HCT116 (cell line): ENCODE measurements around the gene OSBPL8. TPM values are rescaled to one million over a fixed set of nuclear protein-coding genes. Genes with fewer than 3 reads are reported as not detected.

Source experiments
- ATAC-seq: fragments of 200-7000 bp; cut with Tn5 transposase; 2 replicates; pipeline ENCODE4 v1.9.1; 2020; ENCODE audit warnings: mild to moderate bottlenecking, moderate library complexity
- BruUV-seq: library from RNA; stranded (reverse); fragments of 400-500 nt; replicated peaks from 2 replicates; lab custom pipeline; 2021; lab: Mats Ljungman, UMichigan
- CTCF ChIA-PET: fragments of 300-600 bp; sonication (Branson Sonifier 250); formaldehyde crosslinking; loops from one replicate; lab custom pipeline; 2021; ENCODE audit warnings: antibody characterized with exemption; lab: Charles Lee
- POLR2A ChIA-PET: fragments of 300-600, 350-600 bp; sonication (Branson Sonifier 250); formaldehyde crosslinking; loops from one replicate; lab custom pipeline; 2021; ENCODE audit warnings: antibody characterized with exemption; lab: Charles Lee
- RAD21 ChIA-PET, 2 experiments: fragments of 300-600 bp; sonication (Branson Sonifier 250); formaldehyde crosslinking; loops; one replicate each; lab custom pipeline; 2023; ENCODE audit warnings: low total read pairs in 2 of 2; ENCODE audit not compliant: uncharacterized antibody in 2 of 2, unreplicated experiment in 2 of 2, low non-redundant PET in 1 of 2; lab: Charles Lee
- DNase-seq: peaks from one replicate; pipeline ENCODE4 v3.0.0-alpha.2; 2010; ENCODE audit warnings: low read depth, low spot score
- H2AFZ ChIP-seq: fragments of 200-600 bp; shearing (Covaris generic), sonication (generic); 2 replicates; pipeline ENCODE4 v1.6.1; 2017; ENCODE audit warnings: low read depth, mixed run types, mixed read lengths, antibody characterized with exemption, low read length; ENCODE audit not compliant: poor library complexity, severe bottlenecking
- H3K27ac ChIP-seq: 2 replicates; pipeline ENCODE4 v1.5.1; 2012; ENCODE audit warnings: low read depth, low read length
- H3K27me3 ChIP-seq: fragments of 200-600 bp; sonication (generic); 2 replicates; pipeline ENCODE4 v1.6.1; 2016; ENCODE audit warnings: mixed run types, low read length, mixed read lengths; ENCODE audit not compliant: insufficient read depth
- H3K36me3 ChIP-seq, 2 experiments: fragments of 200-500 bp in 1 of 2; fragments of 200-600 bp in 1 of 2; sonication (Bioruptor generic) in 1 of 2; sonication (generic) in 1 of 2; 2 replicates each; pipeline versions ENCODE4 v1.5.1 to v1.6.1; 2014 to 2016; ENCODE audit warnings: low read length in 2 of 2, inconsistent platforms in 1 of 2, mixed read lengths in 1 of 2, mixed run types in 1 of 2; ENCODE audit not compliant: insufficient read depth in 2 of 2, control insufficient read depth in 1 of 2
- H3K4me1 ChIP-seq, 2 experiments: fragments of 200-600 bp in 1 of 2; sonication (generic) in 1 of 2; 2 replicates each; pipeline versions ENCODE4 v1.5.1 to v1.6.1; 2012 to 2017; ENCODE audit warnings: low read length in 2 of 2, inconsistent platforms in 1 of 2, mild to moderate bottlenecking in 1 of 2, mixed read lengths in 1 of 2, mixed run types in 1 of 2, moderate library complexity in 1 of 2; ENCODE audit not compliant: insufficient read depth in 2 of 2, control insufficient read depth in 1 of 2
- H3K4me2 ChIP-seq: fragments of 200-600 bp; sonication (generic); 2 replicates; pipeline ENCODE4 v1.6.1; 2017; ENCODE audit warnings: mixed run types, low read length, mixed read lengths
- H3K4me3 ChIP-seq, 2 experiments: fragments of 200-600 bp in 1 of 2; sonication (generic) in 1 of 2; replicated peaks in 1 of 2; 2 replicates each; pipeline ENCODE4 v1.5.1; 2011 to 2016; ENCODE audit warnings: low read length in 2 of 2, control low read depth in 1 of 2, low read depth in 1 of 2, mild to moderate bottlenecking in 1 of 2, mixed read lengths in 1 of 2, mixed run types in 1 of 2
- H3K79me2 ChIP-seq: fragments of 200-600 bp; sonication (generic); 2 replicates; pipeline ENCODE4 v1.6.1; 2017; ENCODE audit warnings: mild to moderate bottlenecking, mixed run types, low read length, moderate library complexity, mixed read lengths; ENCODE audit not compliant: insufficient read depth
- H3K9ac ChIP-seq: fragments of 200-600 bp; sonication (generic); 2 replicates; pipeline ENCODE4 v1.6.1; 2016; ENCODE audit warnings: low read length, mixed read lengths
- H3K9me2 ChIP-seq: fragments of 200-600 bp; sonication (generic), shearing (Covaris generic); 2 replicates; pipeline ENCODE4 v1.6.1; 2017; ENCODE audit warnings: mixed run types, mild to moderate bottlenecking, moderate library complexity; ENCODE audit not compliant: insufficient read depth
- H3K9me3 ChIP-seq, 2 experiments: fragments of 200-500 bp in 1 of 2; fragments of 200-600 bp in 1 of 2; sonication (Bioruptor generic) in 1 of 2; sonication (generic) in 1 of 2; 2 replicates each; pipeline ENCODE4 v1.6.1; 2014 to 2017; ENCODE audit warnings: low read length in 2 of 2, mixed read lengths in 2 of 2, inconsistent platforms in 1 of 2, low read depth in 1 of 2, mild to moderate bottlenecking in 1 of 2, mixed run types in 1 of 2, moderate library complexity in 1 of 2; ENCODE audit not compliant: control insufficient read depth in 1 of 2, insufficient read depth in 1 of 2
- H4K20me1 ChIP-seq: fragments of 200-600 bp; sonication (generic), shearing (Covaris generic); 2 replicates; pipeline ENCODE4 v1.6.1; 2017; ENCODE audit warnings: mixed run types, mild to moderate bottlenecking, moderate library complexity; ENCODE audit not compliant: insufficient read depth
- CBX3 ChIP-seq: IDR thresholded peaks from 2 replicates; pipeline ENCODE4 v1.6.1; 2012; ENCODE audit warnings: low read depth
- CEBPB ChIP-seq: IDR thresholded peaks from 2 replicates; pipeline ENCODE4 v1.6.1; 2012; ENCODE audit warnings: low read depth
- EGR1 ChIP-seq: IDR thresholded peaks from 2 replicates; pipeline ENCODE4 v1.6.1; 2012; ENCODE audit warnings: low read depth
- ELF1 ChIP-seq: IDR thresholded peaks from 2 replicates; pipeline ENCODE4 v1.6.1; 2012; ENCODE audit warnings: low read depth, borderline replicate concordance
- EZH2 ChIP-seq: fragments of 200-600 bp; sonication (generic); IDR thresholded peaks from 2 replicates; pipeline ENCODE4 v1.6.1; 2017; ENCODE audit warnings: antibody characterized with exemption, mixed run types
- EZH2phosphoT487 ChIP-seq: fragments of 200-600 bp; IDR thresholded peaks from 2 replicates; pipeline ENCODE4 v1.6.1; 2018; ENCODE audit warnings: antibody characterized with exemption, borderline replicate concordance
- FOSL1 ChIP-seq: IDR thresholded peaks from 2 replicates; pipeline ENCODE4 v1.6.1; 2012; ENCODE audit warnings: low read depth
- POLR2AphosphoS5 ChIP-seq: IDR thresholded peaks from 2 replicates; pipeline ENCODE4 v1.6.1; 2011; ENCODE audit warnings: mild to moderate bottlenecking, low read depth, low read length, moderate library complexity
- SP1 ChIP-seq: IDR thresholded peaks from 2 replicates; pipeline ENCODE4 v1.6.1; 2012; ENCODE audit warnings: low read depth
- SRF ChIP-seq: IDR thresholded peaks from 2 replicates; pipeline ENCODE4 v1.6.1; 2012; ENCODE audit warnings: low read depth
- TCF7L2 ChIP-seq: IDR thresholded peaks from 2 replicates; pipeline ENCODE4 v1.7.0; 2011; ENCODE audit warnings: borderline replicate concordance, inconsistent platforms; ENCODE audit not compliant: insufficient read depth, insufficient read length; ENCODE audit errors: extremely low read depth
- YY1 ChIP-seq: IDR thresholded peaks from 2 replicates; pipeline ENCODE4 v1.6.1; 2011; ENCODE audit warnings: low read length, low read depth, moderate library complexity, mild to moderate bottlenecking; ENCODE audit not compliant: insufficient replicate concordance; ENCODE audit errors: extremely low read depth
- ZNF274 ChIP-seq: fragments of 200-500 bp; sonication (Bioruptor generic); IDR thresholded peaks from 2 replicates; pipeline ENCODE4 v1.6.1; 2014; ENCODE audit warnings: mild to moderate bottlenecking, low read depth, low read length, inconsistent platforms
- intact Hi-C: fragments of 100-400 bp; cut with micrococcal nuclease; formaldehyde crosslinking; loops from 2 replicates; pipeline ENCODE4 v1.10.0; 2022
- total RNA-seq: library from RNA; stranded (reverse); gene quantifications from one replicate; pipeline ENCODE4 v1.2.1, GENCODE V29; 2021; ENCODE audit not compliant: unreplicated experiment
- TF ChIP-seq, protein P1 (sequence below): IDR thresholded peaks from 2 replicates; pipeline ENCODE4 v1.6.1; 2011; ENCODE audit warnings: mild to moderate bottlenecking, low read length, moderate library complexity; ENCODE audit not compliant: insufficient replicate concordance; ENCODE audit errors: extremely low read depth
- TF ChIP-seq, protein P2 (sequence below): IDR thresholded peaks from 2 replicates; pipeline ENCODE4 v1.6.1; 2012
- TF ChIP-seq, protein P3 (sequence below): IDR thresholded peaks from 2 replicates; pipeline ENCODE4 v1.6.1; 2012

The OSBPL8 gene
- total RNA-seq, 1 experiment from 2014 or later = 115 TPM

DNA sequence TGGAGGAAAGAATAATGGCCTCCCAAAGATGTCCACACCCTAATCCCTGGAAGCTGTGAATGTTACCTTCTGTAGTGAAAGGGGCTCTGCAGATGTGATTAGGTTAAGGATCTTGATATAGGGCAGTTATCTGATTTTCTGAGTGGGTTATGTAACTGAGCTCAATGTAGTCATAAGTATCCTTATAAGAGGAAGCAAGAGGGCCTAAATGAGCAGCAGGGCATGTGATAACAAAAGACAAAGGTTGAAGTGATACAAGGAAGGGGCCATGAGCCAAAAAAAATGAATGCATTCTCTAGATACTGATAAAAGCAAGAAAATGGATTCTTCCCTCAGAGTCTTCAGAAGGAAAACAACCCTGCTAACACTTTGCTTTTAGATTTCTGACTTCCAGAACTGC lies 78.8 kb downstream of the OSBPL8 start:
- H3K79me2 ChIP-seq = no peaks in the 10 kb centered on the region; the same call in 1 of the 2 replicates
- H3K27ac ChIP-seq = no peak overlapping the region
- ATAC-seq = no peak
- no peaks in the 10 kb centered on the region for H3K27me3 ChIP-seq
- no peaks in the 10 kb centered on the region for H4K20me1 ChIP-seq
- no peak overlapping the region for H3K4me3 ChIP-seq
- TF ChIP-seq EGR1 = no peak
- TF ChIP-seq, protein P1, sequence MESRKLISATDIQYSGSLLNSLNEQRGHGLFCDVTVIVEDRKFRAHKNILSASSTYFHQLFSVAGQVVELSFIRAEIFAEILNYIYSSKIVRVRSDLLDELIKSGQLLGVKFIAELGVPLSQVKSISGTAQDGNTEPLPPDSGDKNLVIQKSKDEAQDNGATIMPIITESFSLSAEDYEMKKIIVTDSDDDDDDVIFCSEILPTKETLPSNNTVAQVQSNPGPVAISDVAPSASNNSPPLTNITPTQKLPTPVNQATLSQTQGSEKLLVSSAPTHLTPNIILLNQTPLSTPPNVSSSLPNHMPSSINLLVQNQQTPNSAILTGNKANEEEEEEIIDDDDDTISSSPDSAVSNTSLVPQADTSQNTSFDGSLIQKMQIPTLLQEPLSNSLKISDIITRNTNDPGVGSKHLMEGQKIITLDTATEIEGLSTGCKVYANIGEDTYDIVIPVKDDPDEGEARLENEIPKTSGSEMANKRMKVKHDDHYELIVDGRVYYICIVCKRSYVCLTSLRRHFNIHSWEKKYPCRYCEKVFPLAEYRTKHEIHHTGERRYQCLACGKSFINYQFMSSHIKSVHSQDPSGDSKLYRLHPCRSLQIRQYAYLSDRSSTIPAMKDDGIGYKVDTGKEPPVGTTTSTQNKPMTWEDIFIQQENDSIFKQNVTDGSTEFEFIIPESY = no peak
- TF ChIP-seq, protein P2, sequence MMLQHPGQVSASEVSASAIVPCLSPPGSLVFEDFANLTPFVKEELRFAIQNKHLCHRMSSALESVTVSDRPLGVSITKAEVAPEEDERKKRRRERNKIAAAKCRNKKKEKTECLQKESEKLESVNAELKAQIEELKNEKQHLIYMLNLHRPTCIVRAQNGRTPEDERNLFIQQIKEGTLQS = no peak
- TF ChIP-seq EZH2 = no peak
- no peak for TF ChIP-seq CEBPB
- H3K4me1 ChIP-seq = no peaks in the 10 kb centered on the region
- no peak overlapping the region for H3K4me2 ChIP-seq
- CTCF ChIA-PET = no interaction called here
- H3K9ac ChIP-seq = no peak overlapping the region
- H3K9me2 ChIP-seq = no peaks in the 10 kb centered on the region
- H3K36me3 ChIP-seq = no peaks in the 10 kb centered on the region
- no peak for DNase-seq
- intact Hi-C loops = no loop called here
- no peak overlapping the region for H2AFZ ChIP-seq
- no peaks in the 10 kb centered on the region for H3K9me3 ChIP-seq
- RAD21 ChIA-PET = no interaction called here
- no TSS peak for BruUV-seq
- POLR2A ChIA-PET = no interaction called here

DNA sequence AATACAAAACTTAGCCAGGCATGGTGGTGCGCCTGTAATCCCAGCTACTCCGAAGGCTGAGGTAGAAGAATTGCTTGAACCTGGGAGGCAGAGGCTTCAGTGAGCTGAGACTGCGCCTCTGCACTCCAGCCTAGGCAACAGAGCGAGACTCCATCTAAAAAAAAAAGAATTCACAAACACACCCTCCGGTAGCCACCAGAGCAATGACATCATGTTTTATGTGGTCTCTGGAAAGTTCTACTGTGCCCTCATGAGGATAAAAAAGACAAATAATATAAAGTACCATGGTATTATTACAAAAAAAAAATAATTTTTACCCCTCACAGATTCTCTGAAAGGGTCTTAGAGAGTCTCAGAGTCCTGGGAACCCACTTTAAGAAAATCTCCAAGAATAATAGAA lies 81.5 kb downstream of the OSBPL8 start:
- ChIA-PET RAD21 (no interaction called here), CTCF (no interaction called here), POLR2A (no interaction called here)
- Histone ChIP-seq H3K79me2 (no peaks in the 10 kb centered on the region; the same call in 1 of the 2 replicates), H3K27me3 (no peaks in the 10 kb centered on the region), H4K20me1 (no peaks in the 10 kb centered on the region), H3K9ac (no peak overlapping the region), H3K9me2 (no peaks in the 10 kb centered on the region), H3K27ac (no peak overlapping the region), H3K9me3 (no peaks in the 10 kb centered on the region), H3K36me3 (no peaks in the 10 kb centered on the region), H3K4me3 (no peak overlapping the region), H2AFZ (no peak overlapping the region), H3K4me2 (no peak overlapping the region), H3K4me1 (no peaks in the 10 kb centered on the region)
- intact Hi-C loops = no loop called here
- ATAC-seq = no peak
- no TSS peak for BruUV-seq
- no peak for DNase-seq
- no peak for TF ChIP-seq CEBPB
- no peak for TF ChIP-seq YY1
- TF ChIP-seq ELF1 = no peak
- no peak for TF ChIP-seq EZH2phosphoT487
- TF ChIP-seq, protein P3, sequence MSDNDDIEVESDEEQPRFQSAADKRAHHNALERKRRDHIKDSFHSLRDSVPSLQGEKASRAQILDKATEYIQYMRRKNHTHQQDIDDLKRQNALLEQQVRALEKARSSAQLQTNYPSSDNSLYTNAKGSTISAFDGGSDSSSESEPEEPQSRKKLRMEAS = no peak
- TF ChIP-seq ZNF274 = no peak
- no peak for TF ChIP-seq FOSL1
- TF ChIP-seq CBX3 = no peak
- no peak for TF ChIP-seq POLR2AphosphoS5
- no peak for TF ChIP-seq SP1
- TF ChIP-seq SRF = no peak
- no peak for TF ChIP-seq EZH2
- TF ChIP-seq, protein P2 = no peak
- no peak for TF ChIP-seq TCF7L2
